Skeletal muscle tissue (tissue), 4 donors: ENCODE results near the gene DIP2A. TPM values are rescaled to one million over a fixed set of nuclear protein-coding genes. Genes with fewer than 3 reads are reported as not detected.

Experiments used
- H3K27ac ChIP-seq: one replicate; pipeline ENCODE4 v1.7.0; 2013; ENCODE audit warnings: mild to moderate bottlenecking, low read depth, low read length, inconsistent platforms
- H3K27me3 ChIP-seq, 3 donors: one replicate each; pipeline ENCODE4 v1.7.0; 2013; ENCODE audit warnings: low read length in 3 of 3; ENCODE audit not compliant: control insufficient read depth in 3 of 3, insufficient read depth in 3 of 3
- H3K36me3 ChIP-seq, 3 donors: one replicate each; pipeline ENCODE4 v1.7.0; 2013; ENCODE audit warnings: low read length in 3 of 3; ENCODE audit not compliant: control insufficient read depth in 3 of 3, insufficient read depth in 3 of 3
- H3K4me1 ChIP-seq, 3 donors: one replicate each; pipeline ENCODE4 v1.7.0; 2013; ENCODE audit warnings: low read length in 3 of 3, mild to moderate bottlenecking in 3 of 3; ENCODE audit not compliant: control insufficient read depth in 3 of 3, insufficient read depth in 3 of 3
- H3K4me3 ChIP-seq, 3 donors: one replicate each; pipeline ENCODE4 v1.7.0; 2013; ENCODE audit warnings: low read length in 3 of 3
- H3K9ac ChIP-seq, 3 donors: one replicate each; pipeline ENCODE4 v1.7.0; 2013; ENCODE audit warnings: low read length in 3 of 3, mild to moderate bottlenecking in 3 of 3, moderate library complexity in 2 of 3, low read depth in 1 of 3
- H3K9me3 ChIP-seq, 3 donors: one replicate each; pipeline ENCODE4 v1.7.0; 2013; ENCODE audit warnings: low read length in 3 of 3; ENCODE audit not compliant: control insufficient read depth in 3 of 3
- total RNA-seq: library from RNA; depleted of rRNA; stranded (reverse); fragments of >200 nt; gene quantifications from one replicate; pipeline ENCODE4 v1.2.3, GENCODE V29; 2014
- donor health status: Osteomylitis.

Gene DIP2A
- total RNA-seq, 1 donor from 2014 or later = 23.5 TPM

DNA sequence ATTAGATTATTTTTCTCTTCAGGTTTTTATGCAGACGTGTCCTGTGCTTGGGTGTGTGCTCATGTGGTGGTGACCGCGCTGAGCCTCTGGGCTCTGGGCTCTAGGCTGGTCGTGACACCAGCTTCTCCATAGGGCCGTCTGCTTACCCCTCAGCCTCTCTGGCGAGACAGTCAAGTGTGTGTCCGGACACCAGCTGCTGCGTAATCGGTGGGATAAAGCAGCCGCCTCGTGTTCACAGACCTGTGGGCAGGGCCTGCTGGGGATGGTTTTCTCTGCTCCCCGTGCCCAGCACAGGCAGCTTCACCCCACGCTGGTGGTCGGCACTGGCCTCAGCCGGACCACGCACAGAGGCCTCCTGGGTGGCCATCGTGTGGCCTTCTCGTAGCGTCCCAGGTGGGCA is 33.6 kb upstream of the DIP2A start:
- no peaks in the 10 kb centered on the region for H3K4me1 ChIP-seq
- H3K27ac ChIP-seq = peak overlapping the region; percentile 30
- H3K27me3 ChIP-seq = no peaks in the 10 kb centered on the region
- no peak overlapping the region for H3K4me3 ChIP-seq
- H3K9me3 ChIP-seq = no peaks in the 10 kb centered on the region
- peaks cover 68 to 86% (median 82%) of the 10 kb centered on the region in 3 donors for H3K36me3 ChIP-seq
- H3K9ac ChIP-seq = no peak overlapping the region

DNA sequence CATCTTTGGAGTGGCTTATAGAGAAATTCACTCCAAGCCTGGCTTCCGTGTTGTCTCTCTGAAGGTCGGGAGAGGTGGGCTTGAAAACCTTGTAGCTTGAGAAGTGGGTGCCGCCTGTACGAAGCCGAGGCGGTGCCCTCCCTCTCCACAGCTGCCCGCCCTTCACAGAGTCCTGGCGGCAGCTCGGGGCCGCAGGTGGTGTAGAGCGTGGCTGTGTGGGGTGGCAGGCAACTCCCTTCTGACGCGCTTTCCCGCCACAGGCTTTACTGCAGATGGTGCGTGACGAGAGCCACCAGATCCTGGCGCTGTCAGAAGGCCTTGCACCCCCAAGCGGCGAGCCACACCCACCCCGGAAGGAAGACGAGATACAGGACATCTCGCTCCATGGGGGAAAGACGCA is 33.1 kb upstream of the DIP2A start:
- Histone ChIP-seq H3K4me1 (no peaks in the 10 kb centered on the region), H3K4me3 (no peak overlapping the region), H3K27ac (peak overlapping the region; percentile 30), H3K36me3 (peaks cover 70 to 87% (median 84%) of the 10 kb centered on the region in 3 donors), H3K27me3 (no peaks in the 10 kb centered on the region), H3K9me3 (no peaks in the 10 kb centered on the region), H3K9ac (no peak overlapping the region)

DNA sequence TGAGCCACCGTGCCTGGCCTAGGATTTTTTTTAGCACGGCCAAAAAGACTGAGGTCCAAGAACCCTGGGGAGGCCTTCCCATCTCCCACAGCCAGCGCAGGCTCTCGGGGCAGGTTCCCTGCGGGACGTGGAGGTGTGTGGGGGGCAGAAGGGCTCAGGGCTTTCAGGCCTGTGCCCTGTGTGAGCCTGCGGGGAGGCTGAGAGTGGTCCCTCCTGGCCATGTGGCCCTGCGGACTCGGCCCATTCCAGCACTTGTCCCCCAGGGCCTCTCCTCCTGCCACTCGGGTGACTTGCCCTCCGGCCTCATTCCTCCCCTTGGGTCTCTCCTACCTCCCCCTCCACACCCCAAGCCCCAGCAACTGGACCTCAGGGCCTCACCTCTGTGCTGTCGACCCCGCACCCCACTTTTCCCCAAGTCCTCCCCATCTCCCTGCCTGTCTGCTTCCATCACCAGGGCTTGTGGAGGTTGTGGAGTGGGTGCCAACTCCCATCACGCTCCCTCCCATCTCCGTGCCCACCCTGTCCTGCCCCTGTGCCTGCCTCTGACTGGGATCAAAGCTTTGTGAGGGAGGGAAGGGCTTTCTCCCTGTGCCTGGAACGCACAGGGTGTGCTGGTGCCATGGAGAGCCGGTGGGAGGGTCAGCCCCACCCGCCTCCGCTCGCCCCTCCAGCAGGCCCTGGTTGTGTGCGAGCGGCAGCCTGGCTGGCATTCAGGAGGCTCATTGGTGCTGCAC is 32.2 kb upstream of the DIP2A start:
- no peak overlapping the region for H3K27ac ChIP-seq
- no peak overlapping the region for H3K9ac ChIP-seq
- H3K4me1 ChIP-seq = no peaks in the 10 kb centered on the region
- H3K36me3 ChIP-seq = peaks cover 68 to 86% (median 81%) of the 10 kb centered on the region in 3 donors
- no peaks in the 10 kb centered on the region for H3K9me3 ChIP-seq
- no peaks in the 10 kb centered on the region for H3K27me3 ChIP-seq
- H3K4me3 ChIP-seq = no peak overlapping the region

DNA sequence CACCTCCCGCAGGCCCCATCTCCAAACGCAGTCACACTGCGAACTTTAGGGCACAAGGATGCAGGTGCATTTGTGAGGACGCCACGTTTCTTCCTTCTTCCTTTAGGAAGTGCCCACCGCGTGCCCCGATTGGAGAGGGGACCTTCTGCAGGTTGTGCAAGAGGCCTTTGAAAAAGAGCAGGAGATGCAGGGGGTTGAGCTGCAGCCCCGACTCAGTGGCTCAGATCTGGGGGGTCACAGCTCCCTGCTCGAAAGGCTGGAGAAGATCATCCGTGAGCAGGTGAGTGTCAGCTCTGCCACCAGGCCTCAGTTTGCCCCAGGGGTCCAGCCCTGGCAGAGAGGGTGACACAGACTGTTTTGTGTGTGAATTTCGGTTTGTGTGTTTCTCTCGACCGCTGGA is 31.2 kb upstream of the DIP2A start:
- Histone ChIP-seq H3K27me3 (no peaks in the 10 kb centered on the region), H3K4me1 (no peaks in the 10 kb centered on the region), H3K36me3 (peaks cover 67 to 86% (median 81%) of the 10 kb centered on the region in 3 donors), H3K9me3 (no peaks in the 10 kb centered on the region), H3K27ac (no peak overlapping the region), H3K9ac (peak overlapping the region in 1 of 3 donors; percentile 8), H3K4me3 (no peak overlapping the region)

DNA sequence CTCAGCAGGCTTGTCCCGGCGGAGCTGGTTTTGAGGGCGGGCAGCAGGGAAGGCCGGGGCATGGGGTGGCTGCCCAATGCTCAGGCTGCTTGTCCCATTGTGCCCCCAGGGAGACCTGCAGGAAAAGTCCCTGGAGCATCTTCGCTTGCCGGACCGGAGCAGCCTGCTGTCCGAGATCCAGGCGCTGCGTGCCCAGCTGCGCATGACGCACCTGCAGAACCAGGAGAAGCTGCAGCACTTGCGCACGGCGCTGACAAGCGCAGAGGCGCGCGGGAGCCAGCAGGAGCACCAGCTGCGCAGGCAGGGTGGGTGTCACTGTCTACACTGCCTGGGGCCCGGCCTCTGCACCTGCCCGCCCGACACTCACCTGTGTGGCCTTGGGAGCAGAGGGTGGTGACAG is 30.4 kb upstream of the DIP2A start:
- Histone ChIP-seq H3K27ac (no peak overlapping the region), H3K27me3 (no peaks in the 10 kb centered on the region)

DNA sequence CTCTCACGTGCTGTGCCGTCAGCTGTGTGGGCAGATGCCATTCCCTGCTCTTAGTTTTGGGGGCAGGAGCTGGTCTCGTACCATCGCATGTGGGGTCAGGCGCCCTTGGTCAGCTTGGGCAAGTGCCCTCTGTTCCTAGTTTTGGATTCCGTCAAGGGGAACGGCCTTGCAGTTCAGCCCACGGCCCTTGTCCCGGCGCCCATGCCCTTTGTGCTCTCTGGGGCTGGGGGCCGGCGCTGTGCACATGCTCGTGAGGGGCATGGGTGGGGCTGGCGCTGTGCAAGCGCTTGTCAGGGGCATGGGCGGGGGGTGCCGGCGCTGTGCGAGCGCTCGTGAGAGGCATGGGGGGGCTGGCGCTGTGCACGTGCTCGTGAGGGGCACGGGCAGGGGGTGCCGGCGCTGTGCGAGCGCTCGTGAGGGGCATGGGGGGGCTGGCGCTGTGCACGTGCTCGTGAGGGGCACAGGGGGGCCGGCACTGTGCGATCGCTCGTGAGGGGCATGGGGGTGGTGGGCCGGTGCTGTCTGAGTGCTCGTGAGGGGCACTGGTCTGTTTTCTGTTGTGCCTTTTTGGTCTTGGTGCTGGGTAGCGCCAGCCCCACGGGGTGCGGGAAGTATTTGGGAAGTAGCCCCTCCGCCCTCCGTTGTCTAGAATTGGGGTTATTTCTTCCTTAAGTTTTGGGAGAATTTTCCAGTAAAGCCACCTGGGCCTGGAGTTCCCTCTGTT is 29.5 kb upstream of the DIP2A start:
- H3K27ac ChIP-seq = no peak overlapping the region
- H3K9me3 ChIP-seq = no peaks in the 10 kb centered on the region
- H3K4me3 ChIP-seq = no peak overlapping the region
- H3K27me3 ChIP-seq = no peaks in the 10 kb centered on the region
- H3K9ac ChIP-seq = no peak overlapping the region
- H3K4me1 ChIP-seq = no peaks in the 10 kb centered on the region
- H3K36me3 ChIP-seq = peaks cover 70 to 88% (median 84%) of the 10 kb centered on the region in 3 donors

More for the DNA sequence above, 30.4 kb upstream of the DIP2A start:
- Histone ChIP-seq H3K4me1 (no peaks in the 10 kb centered on the region), H3K36me3 (peaks cover 66 to 85% (median 81%) of the 10 kb centered on the region in 3 donors), H3K4me3 (no peak overlapping the region), H3K9ac (no peak overlapping the region), H3K9me3 (no peaks in the 10 kb centered on the region)

DNA sequence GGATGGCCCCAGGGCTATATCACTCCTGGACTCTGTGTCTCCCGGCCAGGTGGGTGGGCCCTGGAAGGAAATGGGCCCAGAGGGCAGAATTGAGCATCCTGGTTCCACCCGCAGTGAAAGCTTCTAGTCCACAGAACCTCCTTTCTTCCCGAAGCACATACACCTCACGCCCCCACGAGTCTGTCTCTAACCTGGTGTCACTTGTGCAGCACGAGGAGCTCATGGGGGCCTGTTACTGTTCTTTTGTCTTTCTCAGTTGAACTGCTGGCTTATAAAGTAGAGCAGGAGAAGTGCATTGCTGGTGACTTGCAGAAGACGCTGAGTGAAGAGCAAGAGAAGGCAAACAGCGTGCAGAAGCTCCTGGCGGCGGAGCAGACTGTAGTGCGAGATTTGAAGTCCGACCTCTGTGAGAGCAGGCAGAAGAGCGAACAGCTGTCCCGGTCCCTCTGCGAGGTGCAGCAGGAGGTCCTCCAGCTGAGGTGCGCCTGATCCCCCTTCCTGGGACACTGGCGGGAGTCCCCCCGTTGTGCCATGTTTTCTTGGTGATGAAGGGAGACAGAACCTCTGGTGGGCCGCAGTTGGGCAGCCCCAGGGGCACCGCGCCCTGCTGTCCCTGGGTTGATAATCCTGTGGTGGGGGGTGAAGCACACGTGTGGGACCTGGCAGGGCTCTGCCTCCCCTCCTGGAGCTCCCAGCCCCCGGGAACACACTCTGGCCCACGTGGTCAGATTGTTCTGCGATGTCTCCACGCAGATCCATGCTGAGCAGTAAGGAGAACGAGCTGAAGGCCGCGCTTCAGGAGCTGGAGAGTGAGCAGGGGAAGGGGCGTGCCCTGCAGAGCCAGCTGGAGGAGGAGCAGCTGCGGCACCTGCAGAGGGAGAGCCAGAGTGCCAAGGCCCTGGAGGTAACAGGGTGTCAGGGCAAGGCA is 28.7 kb upstream of the DIP2A start:
- no peak overlapping the region for H3K27ac ChIP-seq
- H3K9ac ChIP-seq = no peak overlapping the region
- no peak overlapping the region for H3K4me3 ChIP-seq
- no peaks in the 10 kb centered on the region for H3K9me3 ChIP-seq
- no peaks in the 10 kb centered on the region for H3K27me3 ChIP-seq
- peaks cover 75 to 90% (median 87%) of the 10 kb centered on the region in 3 donors for H3K36me3 ChIP-seq
- H3K4me1 ChIP-seq = no peaks in the 10 kb centered on the region

DNA sequence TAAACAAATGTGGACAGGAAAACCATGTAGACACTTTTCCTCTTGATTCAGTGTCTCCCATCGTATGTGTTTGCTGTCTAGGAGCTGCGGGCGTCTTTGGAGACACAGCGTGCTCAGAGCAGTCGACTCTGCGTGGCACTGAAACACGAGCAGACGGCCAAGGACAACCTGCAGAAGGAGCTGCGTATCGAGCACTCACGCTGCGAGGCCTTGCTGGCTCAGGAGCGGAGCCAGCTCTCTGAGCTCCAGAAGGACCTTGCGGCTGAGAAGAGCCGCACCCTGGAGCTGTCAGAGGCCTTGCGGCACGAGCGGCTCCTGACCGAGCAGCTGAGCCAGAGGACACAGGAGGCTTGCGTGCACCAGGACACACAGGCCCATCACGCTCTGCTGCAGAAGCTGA is 27.2 kb upstream of the DIP2A start:
- Histone ChIP-seq H3K4me3 (no peak overlapping the region), H3K9me3 (no peaks in the 10 kb centered on the region), H3K9ac (no peak overlapping the region), H3K4me1 (no peaks in the 10 kb centered on the region), H3K36me3 (peaks cover 72 to 86% (median 82%) of the 10 kb centered on the region in 3 donors), H3K27me3 (no peaks in the 10 kb centered on the region), H3K27ac (no peak overlapping the region)

DNA sequence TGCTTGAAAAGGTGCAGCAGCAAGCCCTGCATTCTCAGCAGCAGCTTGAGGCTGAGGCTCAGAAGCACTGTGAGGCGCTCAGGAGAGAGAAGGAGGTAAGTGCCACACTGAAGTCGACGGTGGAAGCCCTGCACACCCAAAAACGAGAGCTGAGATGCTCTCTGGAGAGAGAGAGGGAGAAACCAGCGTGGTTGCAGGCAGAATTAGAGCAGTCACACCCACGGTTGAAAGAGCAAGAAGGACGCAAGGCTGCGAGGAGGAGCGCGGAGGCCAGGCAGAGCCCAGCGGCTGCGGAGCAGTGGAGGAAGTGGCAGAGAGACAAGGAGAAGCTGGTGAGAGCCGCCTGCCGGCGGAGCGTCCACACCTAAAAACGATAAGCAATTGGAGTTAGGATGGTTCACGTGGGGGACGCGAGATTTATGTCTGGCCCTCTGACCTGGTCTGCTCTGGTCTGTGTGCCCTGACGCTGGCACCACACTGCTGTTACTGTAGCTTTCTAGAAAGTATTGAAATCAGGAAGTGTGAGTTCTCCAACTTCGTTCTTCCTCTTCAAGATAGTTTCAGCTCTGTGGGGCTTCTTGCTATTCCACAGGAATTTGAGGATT is 26.7 kb upstream of the DIP2A start:
- Histone ChIP-seq H3K27me3 (no peaks in the 10 kb centered on the region), H3K27ac (no peak overlapping the region), H3K36me3 (peaks cover 75 to 86% (median 82%) of the 10 kb centered on the region in 3 donors), H3K4me1 (no peaks in the 10 kb centered on the region), H3K9ac (no peak overlapping the region), H3K4me3 (no peak overlapping the region), H3K9me3 (no peaks in the 10 kb centered on the region)
